Activated CD4-positive, alpha-beta T cell treated with anti-CD3 and anti-CD28 coated beads for 4 hours (primary cell): Measurements from ENCODE around the gene SMIM38.
"Not testable (repeated sequence)": the region's sequence is repeated elsewhere in the genome, so short reads cannot be mapped to it uniquely, and the experiment has no call there.

Source experiments
- DNase-seq, 2 donors: peaks; one replicate each; pipeline ENCODE4 v3.0.0-alpha.2; 2020

The SMIM38 gene

DNA sequence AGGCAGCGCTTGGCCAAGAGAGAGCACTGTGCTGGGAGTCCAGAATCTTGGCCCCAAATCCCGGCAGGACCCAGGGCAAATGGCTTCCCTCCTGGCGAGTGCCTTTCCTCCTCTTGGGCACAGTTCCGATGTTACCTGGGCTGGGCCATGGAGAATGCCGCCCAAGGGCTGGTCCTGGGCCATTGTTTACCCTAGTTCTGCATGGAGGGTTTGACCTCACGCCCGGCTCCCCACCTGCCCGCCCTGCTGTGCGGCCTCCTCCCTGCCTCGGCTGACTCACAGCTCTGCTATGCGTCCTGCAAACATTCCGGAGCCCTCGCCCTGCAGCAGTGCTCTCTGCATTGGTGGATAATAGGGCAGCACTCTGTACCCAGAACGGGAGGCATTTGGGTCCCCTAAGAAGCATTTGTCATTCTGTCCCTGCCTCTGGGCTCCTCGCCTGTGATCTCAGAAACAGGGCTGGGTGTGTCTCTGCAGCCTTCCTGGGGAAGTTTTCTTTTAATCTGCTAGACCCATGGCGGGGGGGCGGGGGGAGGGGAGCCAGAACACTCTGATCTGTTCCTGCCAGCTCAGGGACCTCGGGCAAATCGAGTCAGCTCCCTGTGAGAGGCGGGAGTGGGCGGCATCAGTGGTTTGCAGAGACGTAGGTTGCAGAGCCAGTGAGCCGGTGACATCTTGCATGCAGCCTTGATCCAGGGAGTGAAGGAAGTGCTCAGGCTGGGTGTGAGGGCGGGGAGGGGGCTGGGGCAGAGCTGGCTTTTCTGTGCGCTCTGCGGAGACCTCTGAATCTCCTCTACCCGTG, 32.9 kb upstream of the SMIM38 start:
- DNase-seq: peak; percentile 81 to 89

- no peak for DNase-seq
Observed at GRCh38 chr11:69123593-69124545, 31.9 kb upstream of the SMIM38 start.

DNA sequence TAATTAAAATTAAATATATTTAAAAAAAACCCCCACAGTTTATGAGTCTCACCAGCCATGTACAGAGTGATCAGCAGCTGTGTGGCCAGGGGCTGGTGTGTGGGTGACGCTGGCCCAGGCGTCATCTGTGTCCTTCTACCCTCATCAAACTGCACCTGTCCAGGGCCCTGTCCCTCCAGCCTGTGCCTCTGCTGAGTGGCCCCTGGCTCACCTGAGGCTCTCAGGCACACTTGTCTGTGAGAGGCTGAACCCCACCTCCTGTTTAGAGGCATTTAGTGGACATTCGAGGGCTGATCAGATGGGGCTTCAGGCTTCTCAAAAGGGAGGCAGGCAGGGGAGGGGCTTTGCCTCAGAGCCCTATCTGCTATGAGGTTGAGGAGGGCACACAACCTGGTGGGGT, 29.9 kb upstream of the SMIM38 start:
- no peak for DNase-seq

DNA sequence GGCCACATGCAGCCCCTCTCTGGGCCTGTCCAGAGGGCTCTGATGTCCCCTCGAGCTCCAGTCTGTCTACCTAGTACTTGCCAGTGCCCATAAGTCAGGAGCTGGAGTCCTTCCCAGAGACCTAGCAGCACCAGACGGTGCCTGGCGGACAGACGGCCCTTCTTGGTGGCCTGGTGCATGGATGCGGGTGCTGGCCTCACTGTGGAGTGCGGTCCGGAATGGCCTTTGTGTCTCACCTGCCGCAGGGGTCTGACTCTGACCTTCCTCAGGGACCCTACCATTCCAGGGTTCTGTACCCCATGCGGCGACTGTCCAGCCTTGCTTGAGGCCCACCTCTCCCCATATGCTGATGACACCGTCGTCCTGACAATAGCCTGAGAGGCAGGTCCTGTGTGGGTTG, 29.4 kb upstream of the SMIM38 start:
- no peak for DNase-seq

DNA sequence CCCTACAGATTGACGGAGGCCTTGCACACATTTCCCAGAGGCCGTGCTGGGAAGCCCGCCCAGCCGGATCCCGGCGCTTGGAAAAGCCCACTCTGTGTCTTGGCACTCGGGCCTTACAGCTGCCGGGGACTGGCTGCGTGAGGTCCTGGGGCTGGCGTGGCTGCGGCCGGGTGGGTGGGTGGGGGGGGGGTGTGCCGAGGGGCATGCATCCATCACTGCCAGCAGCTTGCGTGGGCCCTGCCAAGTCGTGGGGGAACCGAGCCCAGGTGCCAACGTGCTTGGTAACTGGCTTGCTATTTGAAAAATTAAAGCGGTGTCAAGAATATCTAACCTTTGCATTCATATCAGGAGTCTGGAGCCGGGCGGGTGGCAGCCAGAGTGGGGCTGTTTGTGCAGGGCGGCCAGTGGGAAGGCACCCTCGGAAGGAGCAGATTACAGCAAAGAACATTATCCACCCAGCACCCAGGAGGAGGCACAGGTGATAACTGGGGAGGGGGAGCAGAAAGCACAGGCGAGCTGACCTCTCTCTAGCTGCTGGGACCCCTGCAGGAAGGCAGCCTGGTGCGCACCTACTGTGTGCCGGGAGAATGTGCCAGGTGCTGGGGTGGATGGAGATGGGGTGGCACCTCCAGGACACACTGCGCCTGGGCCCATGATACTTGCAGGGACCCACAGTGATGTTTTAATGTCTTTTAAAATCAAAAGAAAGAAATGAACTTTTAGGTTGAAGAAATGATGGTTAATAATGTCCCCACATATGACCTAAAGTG, 28.5 kb upstream of the SMIM38 start:
- no peak for DNase-seq

- DNase-seq: no peak
Observed at GRCh38 chr11:69127884-69128283, 27.9 kb upstream of the SMIM38 start.

GRCh38 chr11:69129053-69129452, 26.7 kb upstream of the SMIM38 start:
- no peak for DNase-seq

DNA sequence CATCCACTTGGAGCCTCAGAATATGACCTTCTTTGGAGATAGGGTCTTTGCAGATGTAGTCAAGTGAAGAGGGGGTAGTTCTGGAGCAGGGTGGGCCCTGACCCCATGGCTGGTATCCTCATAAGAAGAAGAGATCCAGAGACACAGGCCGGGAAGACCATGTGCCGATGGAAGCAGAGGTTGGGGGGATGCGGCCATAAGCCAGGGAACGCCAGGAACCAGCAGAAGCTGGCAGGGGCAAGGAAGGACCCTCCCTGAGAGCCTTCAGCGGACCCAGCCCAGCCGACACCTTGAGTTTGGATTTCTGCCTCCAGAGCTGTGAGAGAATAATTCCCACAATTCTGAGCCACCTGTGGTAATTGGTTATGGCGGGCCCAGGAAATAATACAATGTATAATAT, 26.1 kb upstream of the SMIM38 start:
- DNase-seq: no peak

DNA sequence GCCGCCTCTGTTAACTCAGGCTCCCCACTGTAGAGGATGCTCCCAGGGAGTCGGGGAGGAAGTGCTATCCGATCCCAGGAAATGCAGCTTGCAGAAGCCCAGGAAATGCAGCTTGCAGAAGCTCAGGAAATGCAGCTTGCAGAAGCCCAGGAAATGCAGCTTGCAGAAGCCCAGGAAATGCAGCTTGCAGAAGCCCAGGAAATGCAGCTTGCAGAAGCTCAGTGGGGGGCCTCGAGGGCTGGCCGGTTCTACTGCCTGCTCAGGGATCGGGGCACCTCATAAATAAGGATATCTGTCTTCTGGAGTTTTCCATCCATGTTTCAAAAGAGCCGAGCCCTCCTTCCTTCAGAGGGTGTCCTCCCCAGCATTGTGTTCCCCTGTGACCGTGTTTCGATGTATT, 25.1 kb upstream of the SMIM38 start:
- no peak for DNase-seq

GRCh38 chr11:69131121-69131566, 24.6 kb upstream of the SMIM38 start:
- no peak for DNase-seq

- DNase-seq: no peak
Observed at GRCh38 chr11:69131644-69132300, 24.0 kb upstream of the SMIM38 start.

GRCh38 chr11:69132301-69132670, 23.4 kb upstream of the SMIM38 start:
- DNase-seq: no peak

- no peak for DNase-seq
Observed at GRCh38 chr11:69133251-69133650, 22.5 kb upstream of the SMIM38 start.

- not testable (repeated sequence) for DNase-seq
Observed at GRCh38 chr11:69134182-69134581, 21.6 kb upstream of the SMIM38 start.

DNA sequence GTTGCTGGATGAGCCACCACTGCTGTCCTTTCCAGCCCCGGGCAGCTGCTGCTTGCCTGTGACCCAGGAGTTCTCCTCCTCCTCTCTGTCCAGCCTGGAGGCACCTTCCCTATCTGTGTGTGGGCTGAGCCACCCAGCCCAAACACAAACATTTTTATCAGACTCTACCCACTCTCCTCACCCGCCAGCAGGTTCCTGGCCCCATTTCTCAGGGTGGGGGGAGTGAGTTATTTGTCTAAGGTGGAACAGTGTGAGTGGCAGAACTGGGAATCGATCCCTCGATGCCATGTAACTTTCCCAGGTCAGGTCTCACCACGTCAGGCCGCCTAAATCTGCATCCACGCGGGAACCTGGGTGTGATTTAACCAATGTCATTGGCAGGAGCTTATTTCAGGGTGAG, 20.8 kb upstream of the SMIM38 start:
- DNase-seq: no peak

GRCh38 chr11:69135420-69136363, 20.0 kb upstream of the SMIM38 start:
- no peak for DNase-seq

DNA sequence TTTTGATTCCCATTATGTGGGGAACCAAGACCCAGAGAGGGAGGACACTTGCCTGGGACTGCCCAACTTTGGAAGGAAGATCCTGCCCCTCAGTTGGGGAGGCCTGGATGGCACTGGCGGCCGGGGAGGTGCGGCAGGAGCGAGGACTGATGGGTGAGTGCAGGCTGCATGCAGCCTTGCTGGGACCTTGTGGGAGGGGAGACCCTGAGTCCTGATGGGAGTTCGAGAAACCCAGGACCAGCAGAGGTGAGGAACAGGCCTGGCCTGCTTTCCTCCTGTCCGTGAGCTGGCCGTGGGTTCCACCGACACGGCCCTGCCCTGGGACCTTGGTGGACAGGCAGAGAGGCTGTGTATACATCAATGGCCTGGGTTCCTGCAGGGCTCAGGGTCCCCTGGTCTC, 19.3 kb upstream of the SMIM38 start:
- DNase-seq: no peak

GRCh38 chr11:69137151-69137844, 18.4 kb upstream of the SMIM38 start:
- no peak for DNase-seq

DNA sequence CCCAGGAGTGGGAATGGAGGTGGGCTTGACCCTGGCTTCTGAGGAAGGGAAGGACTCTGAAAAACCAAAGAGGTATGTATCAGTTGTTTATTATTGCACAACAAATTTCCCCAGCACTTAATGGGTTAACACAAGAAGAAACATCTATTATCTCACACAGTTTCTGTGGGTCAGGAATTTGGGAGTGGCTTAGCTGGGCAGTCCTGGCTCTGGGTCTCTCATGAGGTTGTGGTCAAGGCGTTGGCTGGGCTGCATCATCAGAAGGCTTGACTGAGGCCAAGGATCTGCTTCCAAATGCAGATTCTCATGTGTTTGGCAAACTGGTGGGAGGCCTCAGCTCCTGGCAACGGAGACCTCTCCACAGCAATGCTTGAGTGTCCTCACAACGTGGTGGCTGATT, 17.5 kb upstream of the SMIM38 start:
- DNase-seq: no peak

DNA sequence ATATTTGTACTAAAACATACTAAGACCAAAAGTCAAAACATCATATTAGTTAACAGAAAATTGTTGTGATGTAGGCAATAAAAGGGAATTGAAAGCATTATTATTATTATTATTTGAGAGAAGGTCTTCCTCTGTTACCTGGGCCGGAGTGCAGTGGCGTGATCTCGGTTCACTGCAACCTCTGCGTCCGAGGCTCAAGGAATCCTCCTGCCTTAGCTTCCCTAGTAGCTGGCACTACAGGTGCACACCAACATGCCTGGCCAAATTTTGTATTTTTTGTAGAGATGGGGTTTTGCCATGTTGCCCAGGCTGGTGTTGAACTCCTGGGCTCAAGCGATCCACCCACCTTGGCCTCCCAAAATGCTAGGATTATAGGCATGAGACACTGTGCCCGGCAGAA, 15.6 kb upstream of the SMIM38 start:
- DNase-seq: not testable (repeated sequence)

DNA sequence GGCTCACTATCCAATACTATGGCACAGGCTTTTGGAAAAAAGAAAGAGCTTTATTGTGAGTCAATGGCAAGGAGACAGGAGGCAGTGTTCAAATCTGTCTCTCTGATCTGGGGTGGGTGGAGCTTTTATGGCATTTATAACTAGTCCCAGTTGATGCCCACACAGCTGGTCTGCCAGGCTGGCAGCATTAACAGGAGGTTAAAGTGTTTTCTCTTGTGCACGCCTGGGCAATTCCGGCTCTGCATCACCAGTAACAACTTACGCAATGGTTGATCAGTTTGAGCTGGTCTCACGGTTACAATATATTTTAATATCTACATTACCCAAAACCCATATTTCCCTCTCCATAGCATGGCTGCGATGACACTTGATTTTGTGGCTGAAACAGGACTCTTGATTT, 15.1 kb upstream of the SMIM38 start:
- DNase-seq: no peak
